Measurements from ENCODE around the gene ATG101.

The ATG101 gene

GRCh38 chr12:52041035-52041434, 28.7 kb upstream of the ATG101 start:
- no peak for DNase-seq (ENCODE audit: low spot score)
- in situ Hi-C loops (cut with MboI; ENCODE audit: low sequenced_read_pairs, unreplicated experiment): no loop called here
- TF ChIP-seq CTCF (IDR thresholded peaks at IDR 0.05; ENCODE audit: borderline replicate concordance, control extremely low read depth, extremely low read depth, insufficient read depth, missing control alignments): no peak

DNA sequence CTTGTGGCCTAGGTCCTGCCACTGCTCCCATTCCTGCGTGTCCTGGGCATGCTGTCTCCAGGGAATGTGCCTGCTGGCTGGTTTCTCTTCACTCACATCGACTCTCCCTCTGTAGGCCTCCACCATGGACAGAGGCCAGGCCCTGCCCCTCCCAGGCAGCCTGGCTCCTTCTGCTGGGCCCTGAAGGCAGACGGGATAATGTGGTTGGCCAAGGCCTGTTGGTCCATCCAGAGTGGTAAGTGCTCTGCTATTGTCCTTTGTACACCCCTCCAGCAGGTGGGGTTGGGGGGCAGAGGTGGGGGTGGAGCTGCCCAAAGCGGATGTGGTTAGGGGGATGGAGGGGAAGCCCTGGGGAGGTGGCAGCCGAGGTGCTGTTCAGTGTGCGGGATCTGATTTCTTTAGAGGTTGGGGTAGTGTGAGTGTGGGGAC, 28.1 kb upstream of the ATG101 start:
- peak; percentile 72 for DNase-seq (ENCODE audit: low spot score)
- TF ChIP-seq CTCF (IDR thresholded peaks at IDR 0.05; ENCODE audit: borderline replicate concordance, control extremely low read depth, extremely low read depth, insufficient read depth, missing control alignments): no peak
- in situ Hi-C loops (cut with MboI; ENCODE audit: low sequenced_read_pairs, unreplicated experiment): no loop called here

DNA sequence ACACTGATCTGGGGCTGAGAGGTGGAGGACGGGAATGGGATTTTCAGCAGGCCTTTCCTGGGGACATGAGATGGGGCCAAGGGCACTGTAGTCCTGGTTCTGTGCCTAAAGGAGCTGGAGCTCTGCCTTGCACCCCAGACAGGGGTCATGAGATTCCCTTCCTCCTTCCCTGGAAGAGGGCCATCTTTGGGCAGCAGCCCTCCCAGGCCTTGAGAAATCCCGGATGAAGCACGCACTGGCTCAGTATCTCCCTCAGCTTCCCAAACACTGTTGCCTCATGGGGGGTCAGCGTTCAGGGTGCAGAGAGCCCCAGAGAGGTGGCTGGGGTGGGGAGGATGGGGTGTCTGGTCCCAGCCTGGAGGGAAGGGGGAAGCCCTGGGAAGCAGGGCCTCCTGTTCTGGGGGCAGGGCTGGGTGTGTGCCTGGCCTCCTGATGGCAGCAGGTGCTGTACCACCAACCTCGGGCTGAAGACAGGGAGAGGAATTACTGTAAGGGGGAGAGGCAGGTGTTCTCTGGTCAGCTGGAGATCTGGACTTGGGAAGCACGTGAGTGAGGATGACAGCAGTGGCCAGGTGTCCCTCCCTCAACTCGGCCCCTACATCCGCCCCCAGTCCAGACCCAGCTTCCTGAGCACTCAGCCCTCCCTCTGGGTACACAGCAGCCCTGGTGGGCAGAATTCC, 26.9 kb upstream of the ATG101 start:
- TF ChIP-seq CTCF (IDR thresholded peaks at IDR 0.05; ENCODE audit: borderline replicate concordance, control extremely low read depth, extremely low read depth, insufficient read depth, missing control alignments): no peak
- in situ Hi-C loops (cut with MboI; ENCODE audit: low sequenced_read_pairs, unreplicated experiment): no loop called here
- DNase-seq (ENCODE audit: low spot score): no peak

- no peak for TF ChIP-seq CTCF (IDR thresholded peaks at IDR 0.05; ENCODE audit: borderline replicate concordance, control extremely low read depth, extremely low read depth, insufficient read depth, missing control alignments)
Observed at GRCh38 chr12:52043386-52044212, 26.2 kb upstream of the ATG101 start.

GRCh38 chr12:52044292-52044983, 25.3 kb upstream of the ATG101 start:
- in situ Hi-C loops (cut with MboI; ENCODE audit: low sequenced_read_pairs, unreplicated experiment): no loop called here
- no peak for DNase-seq (ENCODE audit: low spot score)
- no peak for TF ChIP-seq CTCF (IDR thresholded peaks at IDR 0.05; ENCODE audit: borderline replicate concordance, control extremely low read depth, extremely low read depth, insufficient read depth, missing control alignments)

More at GRCh38 chr12:52043386-52044212, 26.2 kb upstream of the ATG101 start:
- in situ Hi-C loops (cut with MboI; ENCODE audit: low sequenced_read_pairs, unreplicated experiment): no loop called here
- no peak for DNase-seq (ENCODE audit: low spot score)

- DNase-seq (ENCODE audit: low spot score): no peak
- in situ Hi-C loops (cut with MboI; ENCODE audit: low sequenced_read_pairs, unreplicated experiment): no loop called here
- no peak for TF ChIP-seq CTCF (IDR thresholded peaks at IDR 0.05; ENCODE audit: borderline replicate concordance, control extremely low read depth, extremely low read depth, insufficient read depth, missing control alignments)
Observed at GRCh38 chr12:52045794-52046199, 24.0 kb upstream of the ATG101 start.
